ENCODE data around the gene OCA2. TPM values are rescaled to one million over a fixed set of nuclear protein-coding genes. Genes with fewer than 3 reads are reported as not detected.

The OCA2 gene
- total and polyA plus RNA-seq, 2 of the 4 experiments (the other 2 are of a cell fraction) = under 0.01 to 0.03 TPM

GRCh38 chr15:27846722-27847395, 252.3 kb downstream of the OCA2 start:
- no peak overlapping the region for H2AK5ac ChIP-seq (ENCODE audit: low read depth, low read length)
- intact Hi-C loops (cut with micrococcal nuclease) = no loop called here
- H3K27me3 ChIP-seq (ENCODE audit: control insufficient read depth, insufficient read depth, low read length) = no peaks in the 10 kb centered on the region
- H4K8ac ChIP-seq (ENCODE audit: low read depth in 2 of 2, low read length in 2 of 2) = no peak overlapping the region
- no peak overlapping the region for H3K9ac ChIP-seq (ENCODE audit: low read depth, low read length)
- H3K4ac ChIP-seq (ENCODE audit: low read depth, low read length) = no peak overlapping the region
- H2BK120ac ChIP-seq (ENCODE audit: low read depth, low read length) = no peak overlapping the region
- no peak overlapping the region for H3K4me2 ChIP-seq (ENCODE audit: low read depth, low read length)
- no peak overlapping the region for H3K14ac ChIP-seq (replicated peaks; ENCODE audit: low read depth, low read length)
- no peak overlapping the region for H2BK20ac ChIP-seq (ENCODE audit: low read depth, low read length)
- H2BK15ac ChIP-seq (ENCODE audit: low read depth, low read length) = no peak overlapping the region
- no peak for DNase-seq
- no TSS peak for BruUV-seq (replicated peaks)
- no peak overlapping the region for H3K18ac ChIP-seq (ENCODE audit: low read depth, low read length)
- no peak overlapping the region for H4K5ac ChIP-seq (ENCODE audit: low read depth, low read length)
- H4K20me1 ChIP-seq (ENCODE audit: insufficient read depth, low read length) = no peaks in the 10 kb centered on the region
- H3K36me3 ChIP-seq (ENCODE audit: control insufficient read depth, insufficient read depth, low read length) = no peaks in the 10 kb centered on the region
- in situ Hi-C loops (cut with MboI; ENCODE audit: low sequenced_read_pairs) = no loop called here
- H2AFZ ChIP-seq (replicated peaks; ENCODE audit: low read length, poor library complexity) = no peak overlapping the region
- no peak overlapping the region for H2BK5ac ChIP-seq (ENCODE audit: low read depth, low read length, poor library complexity, severe bottlenecking)
- no peak overlapping the region for H2AK9ac ChIP-seq (replicated peaks; ENCODE audit: low read depth, low read length, poor library complexity)
- no peak overlapping the region for H4K91ac ChIP-seq (ENCODE audit: insufficient read depth, low read depth, low read length)
- peaks cover 46% of the 10 kb centered on the region for H3K9me3 ChIP-seq (ENCODE audit: control insufficient read depth, insufficient read depth, low read length)
- POLR2A ChIA-PET (ENCODE audit: unreplicated experiment) = no interaction called here
- dilution Hi-C loops (cut with HindIII; ENCODE audit: low sequenced_read_pairs, unreplicated experiment) = no loop called here
- no peaks in the 10 kb centered on the region for H3K79me1 ChIP-seq (ENCODE audit: low read depth in 1 of 2, low read length in 2 of 2)
- no peak overlapping the region for H3K56ac ChIP-seq (ENCODE audit: extremely low read depth, insufficient read depth, low read length)
- TF ChIP-seq RFX5 (IDR thresholded peaks at IDR 0.05; ENCODE audit: low read depth, low read length) = no peak
- no peak for TF ChIP-seq MAZ (IDR thresholded peaks at IDR 0.05; ENCODE audit: borderline replicate concordance, low read depth, low read length)
- TF ChIP-seq CEBPB (IDR thresholded peaks at IDR 0.05; ENCODE audit: low read depth, low read length) = no peak
- TF ChIP-seq POLR2A (IDR thresholded peaks at IDR 0.05; ENCODE audit: low read depth, low read length) = no peak
- no peak for TF ChIP-seq CTCF (conservative IDR thresholded peaks at IDR 0.05; ENCODE audit: low read depth, low read length)
- no peak for TF ChIP-seq FOS (IDR thresholded peaks at IDR 0.05; ENCODE audit: low read depth, low read length)
- TF ChIP-seq RAD21 (IDR thresholded peaks at IDR 0.05; ENCODE audit: low read length) = no peak
- TF ChIP-seq SMC3 (IDR thresholded peaks at IDR 0.05; ENCODE audit: low read depth, low read length) = no peak
- TF ChIP-seq RCOR1 (IDR thresholded peaks at IDR 0.05; ENCODE audit: insufficient replicate concordance, low read length) = no peak
- TF ChIP-seq NFE2L2 (IDR thresholded peaks at IDR 0.05; ENCODE audit: low read depth, low read length) = no peak
- TF ChIP-seq, protein P1, sequence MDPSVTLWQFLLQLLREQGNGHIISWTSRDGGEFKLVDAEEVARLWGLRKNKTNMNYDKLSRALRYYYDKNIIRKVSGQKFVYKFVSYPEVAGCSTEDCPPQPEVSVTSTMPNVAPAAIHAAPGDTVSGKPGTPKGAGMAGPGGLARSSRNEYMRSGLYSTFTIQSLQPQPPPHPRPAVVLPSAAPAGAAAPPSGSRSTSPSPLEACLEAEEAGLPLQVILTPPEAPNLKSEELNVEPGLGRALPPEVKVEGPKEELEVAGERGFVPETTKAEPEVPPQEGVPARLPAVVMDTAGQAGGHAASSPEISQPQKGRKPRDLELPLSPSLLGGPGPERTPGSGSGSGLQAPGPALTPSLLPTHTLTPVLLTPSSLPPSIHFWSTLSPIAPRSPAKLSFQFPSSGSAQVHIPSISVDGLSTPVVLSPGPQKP (IDR thresholded peaks at IDR 0.05; ENCODE audit: borderline replicate concordance, low read depth, low read length) = no peak
- TF ChIP-seq, protein P2, sequence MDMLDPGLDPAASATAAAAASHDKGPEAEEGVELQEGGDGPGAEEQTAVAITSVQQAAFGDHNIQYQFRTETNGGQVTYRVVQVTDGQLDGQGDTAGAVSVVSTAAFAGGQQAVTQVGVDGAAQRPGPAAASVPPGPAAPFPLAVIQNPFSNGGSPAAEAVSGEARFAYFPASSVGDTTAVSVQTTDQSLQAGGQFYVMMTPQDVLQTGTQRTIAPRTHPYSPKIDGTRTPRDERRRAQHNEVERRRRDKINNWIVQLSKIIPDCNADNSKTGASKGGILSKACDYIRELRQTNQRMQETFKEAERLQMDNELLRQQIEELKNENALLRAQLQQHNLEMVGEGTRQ (IDR thresholded peaks at IDR 0.05; ENCODE audit: low read depth, low read length) = no peak
- TF ChIP-seq BHLHE40 (IDR thresholded peaks at IDR 0.05; ENCODE audit: low read depth, low read length) = no peak
- WGBS, 2 experiments (ENCODE audit: extremely low coverage in 2 of 2, insufficient read length in 1 of 2) = 60% methylated on average over 2 of the region's 10 CpGs; no CpG with 5 or more reads in 1 of the 2 experiments
- no peaks in the 10 kb centered on the region for H3K9me1 ChIP-seq (ENCODE audit: insufficient read depth, low read length)
- CTCF ChIA-PET = no interaction called here
- no peak overlapping the region for H3K23ac ChIP-seq (ENCODE audit: low read depth, low read length)
- H3K27ac ChIP-seq (ENCODE audit: insufficient read depth, low read length) = no peak overlapping the region
- H3K4me3 ChIP-seq (ENCODE audit: insufficient read depth, low read depth, low read length) = no peak overlapping the region
- no peaks in the 10 kb centered on the region for H3K4me1 ChIP-seq (ENCODE audit: control insufficient read depth, insufficient read depth, low read length)
- no peak for ATAC-seq (ENCODE audit: low read depth)

Measured in IMR-90 (cell line).